Panc1 (cell line): ENCODE measurements around the gene CGN. TPM values are rescaled to one million over a fixed set of nuclear protein-coding genes. Genes with fewer than 3 reads are reported as not detected.

Source experiments
- ATAC-seq: fragments of 200-7000 bp; cut with Tn5 transposase; 2 replicates; pipeline ENCODE4 v1.9.1; 2020; ENCODE audit warnings: mild to moderate bottlenecking, moderate library complexity
- BruUV-seq: library from RNA; stranded (reverse); fragments of 400-500 nt; replicated peaks from 2 replicates; lab custom pipeline; 2021; lab: Mats Ljungman, UMichigan
- CTCF ChIA-PET: fragments of 300-600 bp; sonication (Branson Sonifier 250); formaldehyde crosslinking; loops from one replicate; lab custom pipeline; 2022; ENCODE audit warnings: antibody characterized with exemption; lab: Charles Lee
- POLR2A ChIA-PET: fragments of 300-600 bp; sonication (Branson Sonifier 250); formaldehyde crosslinking; loops from one replicate; lab custom pipeline; 2022; ENCODE audit warnings: antibody characterized with exemption; lab: Charles Lee
- DNase-seq: peaks from one replicate; pipeline ENCODE4 v3.0.0-alpha.2; 2010; ENCODE audit warnings: low read depth, low spot score
- H3K27ac ChIP-seq: 2 replicates; pipeline ENCODE4 v1.5.1; 2011; ENCODE audit warnings: mild to moderate bottlenecking, low read length, inconsistent platforms
- H3K27me3 ChIP-seq: fragments of 200-500 bp; sonication (Bioruptor generic); 2 replicates; pipeline ENCODE4 v1.6.0; 2014; ENCODE audit warnings: low read length, inconsistent platforms; ENCODE audit not compliant: control insufficient read depth, insufficient read depth
- H3K36me3 ChIP-seq: fragments of 200-500 bp; sonication (Bioruptor generic); 2 replicates; pipeline ENCODE4 v1.5.1; 2014; ENCODE audit warnings: inconsistent platforms, mild to moderate bottlenecking, low read length, moderate library complexity; ENCODE audit not compliant: control insufficient read depth, insufficient read depth
- H3K4me1 ChIP-seq: 2 replicates; pipeline ENCODE4 v1.5.1; 2011; ENCODE audit warnings: inconsistent platforms, mild to moderate bottlenecking, low read length, moderate library complexity; ENCODE audit not compliant: control insufficient read depth, insufficient read depth
- H3K4me3 ChIP-seq, 2 experiments: 2 replicates each; pipeline ENCODE4 v1.5.1; 2011 to 2012; ENCODE audit warnings: low read depth in 2 of 2, low read length in 2 of 2, mild to moderate bottlenecking in 2 of 2, inconsistent platforms in 1 of 2, moderate library complexity in 1 of 2
- H3K9me3 ChIP-seq: fragments of 200-500 bp; sonication (Bioruptor generic); 2 replicates; pipeline ENCODE4 v1.5.1; 2014; ENCODE audit warnings: low read depth, mild to moderate bottlenecking, inconsistent platforms, low read length, moderate library complexity; ENCODE audit not compliant: control insufficient read depth, insufficient read depth
- POLR2AphosphoS5 ChIP-seq: IDR thresholded peaks from 2 replicates; pipeline ENCODE4 v1.6.1; 2012; ENCODE audit warnings: mild to moderate bottlenecking, low read depth, low read length, moderate library complexity
- SIN3A ChIP-seq: IDR thresholded peaks from 2 replicates; pipeline ENCODE4 v1.6.1; 2012; ENCODE audit warnings: low read depth, mild to moderate bottlenecking, low read length, moderate library complexity, borderline replicate concordance; ENCODE audit not compliant: insufficient read depth
- TCF7L2 ChIP-seq: IDR thresholded peaks from 2 replicates; pipeline ENCODE4 v1.6.1; 2011; ENCODE audit warnings: mild to moderate bottlenecking, low read depth, low read length, inconsistent platforms
- in situ Hi-C: cut with HindIII; loops from 2 replicates; pipeline ENCODE4 v1.10.0; 2016; ENCODE audit warnings: low sequenced_read_pairs, low pct_unique_long_range_greater_than_20kb
- intact Hi-C: fragments of 100-400 bp; cut with micrococcal nuclease; formaldehyde crosslinking; loops from one replicate; pipeline ENCODE4 v1.10.0; 2022; ENCODE audit not compliant: unreplicated experiment
- total RNA-seq: library from RNA; stranded (reverse); gene quantifications from one replicate; pipeline ENCODE4 v1.2.1, GENCODE V29; 2021; ENCODE audit not compliant: unreplicated experiment
- TF ChIP-seq, protein P1 (sequence below), 2 experiments: IDR thresholded peaks; 2 replicates each; pipeline ENCODE4 v1.6.1; 2011 to 2012; ENCODE audit warnings: low read depth in 2 of 2, control low read depth in 1 of 2, low read length in 1 of 2, mild to moderate bottlenecking in 1 of 2, moderate library complexity in 1 of 2; ENCODE audit not compliant: insufficient read depth in 1 of 2
- TF ChIP-seq, protein P2 (sequence below): fragments of 450-650 bp; IDR thresholded peaks from 2 replicates; pipeline ENCODE4 v1.5.1; 2017; ENCODE audit warnings: mild to moderate bottlenecking

CGN gene
- total RNA-seq, 1 experiment from 2014 or later: 10.2 TPM

DNA sequence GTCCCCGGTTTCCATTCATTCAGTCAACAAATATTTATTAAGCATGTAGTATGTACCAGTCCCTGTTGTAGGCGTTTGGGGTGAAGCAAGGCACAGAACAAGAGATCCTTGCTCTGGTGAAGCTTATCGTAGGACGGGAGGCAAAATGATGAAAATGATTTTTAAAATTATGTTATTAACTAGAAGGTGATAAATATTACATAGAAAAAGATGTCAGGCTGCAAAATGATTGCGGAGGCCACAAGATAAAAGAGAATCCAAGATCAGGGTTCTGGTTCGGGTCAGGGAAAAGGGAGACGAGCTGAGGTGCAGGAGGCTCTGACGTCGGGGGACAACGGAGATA, 602 bp upstream of the CGN start:
- H3K9me3 ChIP-seq: no peaks in the 10 kb centered on the region
- TF ChIP-seq SIN3A: no peak
- no peak for TF ChIP-seq POLR2AphosphoS5
- no peak for TF ChIP-seq TCF7L2
- TF ChIP-seq, protein P1, sequence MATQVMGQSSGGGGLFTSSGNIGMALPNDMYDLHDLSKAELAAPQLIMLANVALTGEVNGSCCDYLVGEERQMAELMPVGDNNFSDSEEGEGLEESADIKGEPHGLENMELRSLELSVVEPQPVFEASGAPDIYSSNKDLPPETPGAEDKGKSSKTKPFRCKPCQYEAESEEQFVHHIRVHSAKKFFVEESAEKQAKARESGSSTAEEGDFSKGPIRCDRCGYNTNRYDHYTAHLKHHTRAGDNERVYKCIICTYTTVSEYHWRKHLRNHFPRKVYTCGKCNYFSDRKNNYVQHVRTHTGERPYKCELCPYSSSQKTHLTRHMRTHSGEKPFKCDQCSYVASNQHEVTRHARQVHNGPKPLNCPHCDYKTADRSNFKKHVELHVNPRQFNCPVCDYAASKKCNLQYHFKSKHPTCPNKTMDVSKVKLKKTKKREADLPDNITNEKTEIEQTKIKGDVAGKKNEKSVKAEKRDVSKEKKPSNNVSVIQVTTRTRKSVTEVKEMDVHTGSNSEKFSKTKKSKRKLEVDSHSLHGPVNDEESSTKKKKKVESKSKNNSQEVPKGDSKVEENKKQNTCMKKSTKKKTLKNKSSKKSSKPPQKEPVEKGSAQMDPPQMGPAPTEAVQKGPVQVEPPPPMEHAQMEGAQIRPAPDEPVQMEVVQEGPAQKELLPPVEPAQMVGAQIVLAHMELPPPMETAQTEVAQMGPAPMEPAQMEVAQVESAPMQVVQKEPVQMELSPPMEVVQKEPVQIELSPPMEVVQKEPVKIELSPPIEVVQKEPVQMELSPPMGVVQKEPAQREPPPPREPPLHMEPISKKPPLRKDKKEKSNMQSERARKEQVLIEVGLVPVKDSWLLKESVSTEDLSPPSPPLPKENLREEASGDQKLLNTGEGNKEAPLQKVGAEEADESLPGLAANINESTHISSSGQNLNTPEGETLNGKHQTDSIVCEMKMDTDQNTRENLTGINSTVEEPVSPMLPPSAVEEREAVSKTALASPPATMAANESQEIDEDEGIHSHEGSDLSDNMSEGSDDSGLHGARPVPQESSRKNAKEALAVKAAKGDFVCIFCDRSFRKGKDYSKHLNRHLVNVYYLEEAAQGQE (IDR thresholded peaks at IDR 0.05; ENCODE audit: insufficient read depth in 1 of 2, low read depth in 2 of 2, low read length in 1 of 2): no peak
- TF ChIP-seq, protein P2, sequence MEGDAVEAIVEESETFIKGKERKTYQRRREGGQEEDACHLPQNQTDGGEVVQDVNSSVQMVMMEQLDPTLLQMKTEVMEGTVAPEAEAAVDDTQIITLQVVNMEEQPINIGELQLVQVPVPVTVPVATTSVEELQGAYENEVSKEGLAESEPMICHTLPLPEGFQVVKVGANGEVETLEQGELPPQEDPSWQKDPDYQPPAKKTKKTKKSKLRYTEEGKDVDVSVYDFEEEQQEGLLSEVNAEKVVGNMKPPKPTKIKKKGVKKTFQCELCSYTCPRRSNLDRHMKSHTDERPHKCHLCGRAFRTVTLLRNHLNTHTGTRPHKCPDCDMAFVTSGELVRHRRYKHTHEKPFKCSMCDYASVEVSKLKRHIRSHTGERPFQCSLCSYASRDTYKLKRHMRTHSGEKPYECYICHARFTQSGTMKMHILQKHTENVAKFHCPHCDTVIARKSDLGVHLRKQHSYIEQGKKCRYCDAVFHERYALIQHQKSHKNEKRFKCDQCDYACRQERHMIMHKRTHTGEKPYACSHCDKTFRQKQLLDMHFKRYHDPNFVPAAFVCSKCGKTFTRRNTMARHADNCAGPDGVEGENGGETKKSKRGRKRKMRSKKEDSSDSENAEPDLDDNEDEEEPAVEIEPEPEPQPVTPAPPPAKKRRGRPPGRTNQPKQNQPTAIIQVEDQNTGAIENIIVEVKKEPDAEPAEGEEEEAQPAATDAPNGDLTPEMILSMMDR: no peak
- ATAC-seq (no peak), DNase-seq (no peak)
- no peaks in the 10 kb centered on the region; the same call in 1 of the 2 replicates for H3K36me3 ChIP-seq
- ChIA-PET POLR2A (interaction anchor here (0.6 kb wide), 2 partner anchors 12 to 256 kb away, joined by 3 to 10 read pairs; partner anchors contain the start of gene PSMD4), CTCF (interaction anchor here (0.6 kb wide), 3 partner anchors 29 to 223 kb away, joined by 3 to 9 read pairs (median 4); no protein-coding TSS in a partner anchor)
- intact Hi-C loops: loop anchor here (10.0 kb wide), 1 partner anchor 66 kb away; no protein-coding TSS in a partner anchor
- peak overlapping the region; percentile 50 to 80 for H3K4me3 ChIP-seq
- no peaks in the 10 kb centered on the region for H3K27me3 ChIP-seq
- in situ Hi-C loops: no loop called here
- H3K27ac ChIP-seq: peak overlapping the region; percentile 78
- no TSS peak for BruUV-seq
- H3K4me1 ChIP-seq: peaks cover 30% of the 10 kb centered on the region

DNA sequence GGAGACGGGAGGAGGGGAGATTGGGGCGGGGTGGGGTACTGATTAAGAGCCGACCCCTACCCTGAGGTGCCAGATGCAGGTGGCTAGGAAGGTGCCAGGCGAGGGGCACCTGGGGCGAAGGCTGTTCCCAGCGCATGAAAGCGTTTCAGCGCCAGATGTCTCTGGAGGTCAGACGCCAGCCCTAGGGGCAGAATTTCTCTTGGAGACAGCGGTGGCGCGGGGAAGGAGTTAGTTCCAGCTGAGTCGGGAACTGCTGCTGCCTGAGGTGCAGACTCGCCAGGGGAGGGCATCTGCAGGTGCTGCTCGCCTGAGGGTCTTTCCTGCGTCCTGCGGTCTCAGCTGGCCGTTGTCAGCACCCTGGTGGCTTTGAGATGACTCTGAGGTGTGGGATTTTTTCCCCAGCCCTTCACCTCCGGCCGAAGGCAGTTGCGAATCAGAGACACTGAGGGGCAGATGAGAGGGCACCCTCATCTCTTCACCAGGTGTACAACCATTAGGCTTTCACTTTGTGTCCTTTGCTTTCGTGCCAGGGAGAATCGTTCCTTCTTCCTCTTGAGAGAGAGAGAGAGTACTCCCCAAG, 539 bp downstream of the CGN start:
- in situ Hi-C loops: no loop called here
- Histone ChIP-seq H3K36me3 (no peaks in the 10 kb centered on the region; the same call in 1 of the 2 replicates), H3K27ac (peak overlapping the region; percentile 8), H3K27me3 (no peaks in the 10 kb centered on the region), H3K4me1 (peaks cover 33% of the 10 kb centered on the region), H3K9me3 (no peaks in the 10 kb centered on the region), H3K4me3 (peak overlapping the region; percentile 50 to 80)
- ChIA-PET CTCF (no interaction called here), POLR2A (no interaction called here)
- intact Hi-C loops: loop anchor here (10.0 kb wide), 1 partner anchor 67 kb away; no protein-coding TSS in a partner anchor
- BruUV-seq: no TSS peak
- no peak for DNase-seq
- peak; percentile 75 for ATAC-seq
- TF ChIP-seq, protein P2: no peak
- TF ChIP-seq, protein P1 (IDR thresholded peaks at IDR 0.05; ENCODE audit: insufficient read depth in 1 of 2, low read depth in 2 of 2, low read length in 1 of 2): no peak
- TF ChIP-seq SIN3A: 0 out of 2 replicates have a peak, but pooled peaks have one; percentile 17
